ENCODE measurements around the gene HIP1R. TPM values are rescaled to one million over a fixed set of nuclear protein-coding genes. Genes with fewer than 3 reads are reported as not detected.

The HIP1R gene
- total and polyA plus RNA-seq, 2 of the 8 experiments (the other 6 are each of a cell fraction or from before 2014, with no cell fraction given) = 11.2 to 14.5 TPM

DNA sequence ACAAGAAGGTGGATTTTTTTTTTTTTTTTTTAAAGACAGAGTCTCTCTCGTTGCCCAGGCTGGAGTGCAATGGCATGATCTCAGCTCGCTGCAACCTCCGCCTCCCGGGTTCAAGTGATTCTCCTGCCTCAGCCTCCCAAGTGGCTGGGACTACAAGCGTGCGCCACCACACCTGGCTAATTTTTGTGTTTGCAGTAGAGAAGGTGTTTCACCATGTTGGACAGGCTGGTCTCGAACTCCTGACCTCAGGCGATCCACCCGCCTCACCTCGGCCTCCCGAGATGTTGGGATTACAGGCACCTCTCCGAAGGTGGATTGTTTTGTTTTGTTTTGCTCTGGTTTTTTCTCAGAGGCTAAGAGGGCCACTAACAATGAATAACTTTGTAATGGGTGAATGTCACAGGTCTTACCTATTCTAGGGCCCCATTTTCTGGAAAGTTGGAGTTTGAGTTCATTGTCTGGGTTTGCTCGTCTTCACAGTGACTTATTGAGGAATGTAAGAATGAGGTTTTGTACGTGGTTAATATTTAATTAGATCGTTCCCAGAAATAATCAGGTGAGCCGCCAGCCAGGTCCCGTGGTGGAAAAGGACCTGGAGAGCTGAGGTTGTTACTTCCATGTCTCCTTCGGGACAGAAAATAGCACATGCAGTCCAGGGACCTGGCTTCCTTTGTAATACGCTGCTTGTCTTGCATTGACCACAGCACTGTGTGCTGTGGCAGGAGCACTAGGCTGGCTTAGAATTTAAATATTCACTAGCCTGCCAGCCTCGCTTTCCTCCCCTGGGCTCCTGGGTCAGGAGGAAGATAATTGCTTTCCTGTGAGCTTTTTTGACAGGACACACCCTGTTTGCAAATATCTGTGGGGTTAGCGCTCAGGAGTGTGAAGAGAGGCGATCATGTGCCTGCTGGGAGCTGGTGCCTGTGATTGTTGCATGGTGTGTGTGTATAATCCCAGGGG lies 2.3 kb downstream of the HIP1R start:
- H3K9me3 ChIP-seq (ENCODE audit: insufficient read depth in 2 of 2, low read depth in 1 of 2, low read length in 1 of 2) = no peaks in the 10 kb centered on the region
- H3K27me3 ChIP-seq (replicated peaks in 1 of 4; ENCODE audit: control insufficient read depth in 3 of 4, extremely low read depth in 1 of 4, insufficient read depth in 3 of 4, low read length in 3 of 4) = peaks cover 2 to 30% (median 22%) of the 10 kb centered on the region in 4 experiments
- no peak overlapping the region for H2BK15ac ChIP-seq (ENCODE audit: low read length)
- FAIRE-seq (no peak), DNase-seq (ENCODE audit: low read depth in 1 of 2, low spot score in 2 of 2) (no peak)
- POLR2A ChIA-PET (ENCODE audit: partially characterized antibody) = interaction anchor here (0.7 kb wide), 1 partner anchor 54 kb away, joined by 3 read pairs; no protein-coding TSS in a partner anchor
- no peak overlapping the region for H3K27ac ChIP-seq (ENCODE audit: low read depth, low read length)
- no peak overlapping the region for H4K8ac ChIP-seq (ENCODE audit: extremely low read depth, insufficient read depth, low read length)
- H4K5ac ChIP-seq (ENCODE audit: insufficient read length, low read depth, low read length) = no peak overlapping the region
- no peak overlapping the region for H2BK12ac ChIP-seq (ENCODE audit: low read depth, low read length)
- H3K36me3 ChIP-seq (ENCODE audit: control insufficient read depth in 2 of 4, insufficient read depth in 4 of 4, low read length in 3 of 4) = no peaks in the 10 kb centered on the region; a peak in 1 of 8 replicates
- no peak overlapping the region for H4K91ac ChIP-seq (replicated peaks; ENCODE audit: insufficient read length, low read length)
- H3K14ac ChIP-seq (ENCODE audit: insufficient read length) = no peak overlapping the region
- H3K4me3 ChIP-seq (ENCODE audit: extremely low read depth in 1 of 4, insufficient read depth in 2 of 4, low read depth in 3 of 4, low read length in 4 of 4) = no peak overlapping the region
- CTCF ChIA-PET (ENCODE audit: partially characterized antibody) = interaction anchor here (1.1 to 1.3 kb wide), 2 partner anchors 34 to 44 kb away, joined by 3 to 4 read pairs; no protein-coding TSS in a partner anchor
- H3K4me1 ChIP-seq (replicated peaks in 1 of 4; ENCODE audit: control insufficient read depth in 3 of 4, insufficient read depth in 4 of 4, low read length in 3 of 4) = peaks cover 2 to 13% (median 9%) of the 10 kb centered on the region in 4 experiments; a peak in 5 of 7 replicates
- H3K23ac ChIP-seq (ENCODE audit: insufficient read length) = no peak overlapping the region
- no peak overlapping the region for H3K56ac ChIP-seq (replicated peaks; ENCODE audit: insufficient read length, low read depth, low read length)
- no peak overlapping the region for H3K4ac ChIP-seq (replicated peaks; ENCODE audit: insufficient read length, low read depth, low read length)
- no peaks in the 10 kb centered on the region; a peak in 1 of 4 replicates for H3K79me2 ChIP-seq (ENCODE audit: control insufficient read depth in 1 of 2, insufficient read depth in 2 of 2, low read length in 2 of 2)
- no peak overlapping the region for H2AK5ac ChIP-seq (ENCODE audit: low read depth, low read length)
- peaks cover 12% of the 10 kb centered on the region; the same call in 1 of the 2 replicates for H3K79me1 ChIP-seq (ENCODE audit: low read depth, low read length)
- peaks cover 13% of the 10 kb centered on the region; the same call in 1 of the 2 replicates for H3K23me2 ChIP-seq (ENCODE audit: low read depth, low read length)
- no peak overlapping the region for H2AFZ ChIP-seq (ENCODE audit: low read length)
- H3K9ac ChIP-seq (replicated peaks in 1 of 4; ENCODE audit: extremely low read depth in 1 of 4, low read depth in 3 of 4, low read length in 3 of 4) = no peak overlapping the region
- no peak overlapping the region for H2BK120ac ChIP-seq (replicated peaks; ENCODE audit: low read depth, low read length)
- H2BK5ac ChIP-seq (ENCODE audit: low read depth, low read length) = no peak overlapping the region
- H3K18ac ChIP-seq (ENCODE audit: extremely low read depth, low read length) = no peak overlapping the region
- 84% methylated on average over 21 of the region's 22 CpGs; no CpG with 5 or more reads in 1 of the 2 experiments for WGBS, 2 experiments (ENCODE audit: extremely low coverage in 1 of 2, insufficient coverage in 1 of 2, insufficient read length in 1 of 2, insufficient replicate concordance in 2 of 2, low coverage in 1 of 2, low lambda C conversion rate in 2 of 2, missing lambda C conversion rate in 1 of 2)
- no peak overlapping the region for H2BK20ac ChIP-seq (ENCODE audit: low read length)
- H3K4me2 ChIP-seq (ENCODE audit: insufficient read depth in 1 of 2, low read depth in 2 of 2, low read length in 2 of 2) = no peak overlapping the region; a peak in 1 of 4 replicates
- peaks cover 20 to 23% of the 10 kb centered on the region in 2 experiments for H4K20me1 ChIP-seq (replicated peaks in 1 of 2; ENCODE audit: control insufficient read depth in 1 of 2, insufficient read depth in 2 of 2, low read length in 2 of 2)
- TF ChIP-seq TBP (IDR thresholded peaks at IDR 0.05; ENCODE audit: low read depth, low read length) (no peak), E2F6 (IDR thresholded peaks at IDR 0.05) (no peak), SIX5 (IDR thresholded peaks at IDR 0.05; ENCODE audit: low read depth, low read length) (no peak), JUND (IDR thresholded peaks at IDR 0.05; ENCODE audit: low read length) (no peak), JUN (IDR thresholded peaks at IDR 0.05; ENCODE audit: low read depth, low read length) (no peak), YY1 (IDR thresholded peaks at IDR 0.05; ENCODE audit: low read depth, low read length) (no peak), SAP30 (IDR thresholded peaks at IDR 0.05; ENCODE audit: insufficient read depth, insufficient replicate concordance, low read length) (no peak), KDM1A (IDR thresholded peaks at IDR 0.05; ENCODE audit: borderline replicate concordance, low read length) (no peak), POLR2A (IDR thresholded peaks at IDR 0.05; ENCODE audit: control extremely low read depth in 1 of 2, low read depth in 2 of 2, low read length in 2 of 2) (no peak), ASH2L (IDR thresholded peaks at IDR 0.05; ENCODE audit: low read length) (no peak), EGR1 (IDR thresholded peaks at IDR 0.05; ENCODE audit: borderline replicate concordance, low read depth, low read length) (no peak)
